HG02623 (cell line): ENCODE results near the gene NMS.

Experiments
- ATAC-seq: cut with Tn5 transposase; IDR thresholded peaks from one replicate; pipeline ENCODE4 v1.9.1; 2021; ENCODE audit warnings: moderate library complexity; ENCODE audit not compliant: unreplicated experiment

Gene NMS

DNA sequence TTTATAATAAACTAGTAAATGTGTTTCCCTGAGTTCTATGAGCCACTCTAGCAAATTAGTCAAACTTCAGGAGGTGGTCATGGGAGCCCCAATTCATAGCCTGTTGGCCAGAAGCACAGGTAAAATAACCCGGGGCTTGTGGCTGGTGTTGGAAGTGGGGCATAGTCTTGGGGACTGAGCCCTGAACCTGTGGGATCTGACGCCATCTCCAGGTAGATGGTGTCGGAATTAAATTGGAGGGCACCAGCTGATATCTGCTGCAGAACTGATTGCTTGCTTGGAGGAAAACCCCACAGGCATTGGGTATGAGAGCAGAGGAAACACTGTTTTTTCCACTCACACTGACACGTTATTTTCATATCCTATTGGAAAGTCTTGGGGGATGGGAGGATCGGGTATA lies 14.1 kb downstream of the NMS start:
- ATAC-seq: no peak

DNA sequence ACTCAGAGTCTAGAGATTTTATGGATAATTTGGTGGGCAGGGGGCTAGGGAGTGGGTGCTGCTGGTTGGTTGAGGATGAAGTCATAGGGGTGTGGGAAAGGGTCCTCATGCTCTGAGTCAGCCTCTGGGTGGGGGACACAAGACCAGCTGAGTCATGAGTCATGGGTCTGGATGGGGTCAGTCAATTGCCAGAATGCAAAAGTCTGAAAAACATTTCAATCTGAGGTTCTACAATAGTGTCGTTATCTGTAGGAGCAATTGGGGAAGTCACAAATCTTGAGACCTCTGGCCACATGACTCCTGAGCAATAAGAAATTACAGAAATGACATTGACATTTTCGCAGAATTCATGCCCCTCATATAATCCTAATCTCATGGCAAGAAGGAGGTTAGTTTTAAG lies 15.1 kb downstream of the NMS start:
- ATAC-seq: no peak

DNA sequence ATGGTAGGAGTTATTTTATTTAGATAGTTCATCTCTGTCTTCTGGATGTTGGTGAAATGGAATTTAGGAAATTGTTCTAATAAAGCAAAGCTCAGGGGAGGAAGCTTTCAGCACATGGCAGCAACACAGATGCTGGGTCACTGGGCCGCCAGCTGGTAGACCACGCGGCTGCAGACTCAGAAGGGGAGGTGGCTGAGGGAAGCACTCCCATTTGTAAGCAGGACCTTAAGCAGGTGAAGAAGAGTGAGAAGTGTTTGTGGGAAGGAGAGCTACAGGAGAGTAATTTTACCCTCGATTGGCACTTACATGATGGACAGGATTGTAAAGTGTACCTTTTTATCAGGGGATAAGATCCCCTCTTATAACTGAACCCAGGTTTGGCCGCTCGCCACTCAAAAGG lies 24.4 kb downstream of the NMS start:
- no peak for ATAC-seq

DNA sequence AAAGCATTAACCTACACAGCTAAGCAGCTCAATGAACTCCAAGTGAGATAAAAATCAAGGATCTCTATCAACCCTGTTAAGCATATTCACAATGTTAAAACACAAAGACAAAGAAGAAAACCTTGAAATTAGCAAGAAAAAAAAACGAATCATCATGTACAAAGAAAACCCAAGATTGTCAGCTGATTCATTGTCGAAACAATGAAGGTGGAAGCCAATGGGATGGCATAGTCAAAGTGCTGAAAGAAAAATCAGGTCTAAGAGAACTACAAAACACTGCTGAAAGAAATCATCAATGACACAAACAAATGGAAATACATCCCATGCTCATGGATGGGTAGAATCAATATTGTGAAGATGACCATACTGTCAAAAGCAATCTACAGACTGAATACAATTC lies 32.5 kb downstream of the NMS start:
- no peak for ATAC-seq

DNA sequence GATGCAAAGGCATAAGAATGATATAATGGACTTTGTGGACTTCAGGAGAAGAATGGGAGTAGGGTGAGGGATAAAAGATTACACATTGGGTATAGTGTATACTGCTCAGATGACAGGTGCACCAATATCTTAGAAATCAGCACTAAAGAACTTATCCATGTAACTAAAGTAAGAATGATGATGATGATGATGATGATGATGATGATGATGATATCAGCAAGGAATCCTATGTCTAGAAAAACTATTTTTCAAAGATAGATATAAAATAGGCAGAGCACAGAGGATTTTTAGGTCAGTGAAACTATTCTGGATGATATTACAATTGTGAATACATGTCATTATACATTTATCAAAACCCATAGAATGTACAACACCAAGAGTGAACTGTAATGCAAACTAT lies 34.3 kb downstream of the NMS start:
- ATAC-seq: no peak

DNA sequence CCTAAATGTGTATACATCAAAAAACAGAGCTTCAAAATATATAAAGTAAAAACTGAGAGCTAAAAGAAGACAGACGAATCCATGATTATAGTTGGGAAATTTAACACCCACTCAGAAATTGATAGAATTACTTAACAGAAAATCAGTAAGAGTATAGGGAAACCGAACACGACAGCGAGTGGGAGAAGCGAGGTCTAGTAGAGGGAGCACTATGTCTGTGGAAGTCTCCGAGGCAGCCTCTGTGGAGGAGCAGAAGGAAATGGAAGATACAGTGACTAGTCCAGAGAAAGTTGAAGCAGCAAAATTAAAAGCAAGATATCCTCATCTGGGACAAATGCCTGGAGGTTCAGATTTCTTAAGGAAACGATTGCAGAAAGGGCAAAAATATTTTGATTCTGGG lies 38.8 kb downstream of the NMS start:
- ATAC-seq: no peak

DNA sequence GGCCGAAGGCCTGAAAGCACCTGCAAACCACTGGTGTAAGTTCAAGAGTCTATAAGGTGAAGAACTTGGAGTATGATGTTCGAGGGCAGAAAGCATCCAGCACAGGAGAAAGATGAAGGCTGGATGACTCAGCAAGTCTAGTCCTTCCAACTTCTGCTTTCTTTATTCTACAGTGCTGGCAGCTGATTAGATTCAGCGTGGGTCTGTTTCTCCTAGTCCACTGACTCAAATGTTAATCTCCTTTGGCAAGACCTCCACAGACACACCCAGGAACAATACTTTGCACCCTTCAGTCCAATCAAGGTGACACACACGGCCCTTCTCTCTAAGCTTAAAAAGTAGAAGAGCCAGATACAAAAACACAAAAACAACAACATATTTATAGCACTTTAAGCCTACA lies 43.4 kb downstream of the NMS start:
- ATAC-seq: no peak

DNA sequence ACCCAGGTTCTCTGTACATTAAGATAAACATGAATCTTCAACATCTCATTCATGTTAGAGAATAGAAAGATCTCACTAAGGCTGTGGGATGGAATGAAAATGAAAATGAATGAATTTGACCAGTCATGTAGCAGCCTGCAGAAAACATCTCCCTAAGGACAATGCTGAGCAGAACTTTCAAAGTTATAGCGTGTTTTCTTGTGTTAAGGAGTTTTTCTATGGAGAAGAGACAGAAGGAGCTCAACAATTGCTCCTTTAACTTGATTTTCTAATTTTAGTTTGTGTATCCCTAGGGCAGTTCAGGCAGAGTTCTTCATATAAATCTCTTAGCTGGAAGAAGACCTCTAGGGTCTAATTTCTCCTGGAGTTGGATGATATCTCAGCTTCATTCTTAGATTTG lies 47.3 kb downstream of the NMS start:
- no peak for ATAC-seq

DNA sequence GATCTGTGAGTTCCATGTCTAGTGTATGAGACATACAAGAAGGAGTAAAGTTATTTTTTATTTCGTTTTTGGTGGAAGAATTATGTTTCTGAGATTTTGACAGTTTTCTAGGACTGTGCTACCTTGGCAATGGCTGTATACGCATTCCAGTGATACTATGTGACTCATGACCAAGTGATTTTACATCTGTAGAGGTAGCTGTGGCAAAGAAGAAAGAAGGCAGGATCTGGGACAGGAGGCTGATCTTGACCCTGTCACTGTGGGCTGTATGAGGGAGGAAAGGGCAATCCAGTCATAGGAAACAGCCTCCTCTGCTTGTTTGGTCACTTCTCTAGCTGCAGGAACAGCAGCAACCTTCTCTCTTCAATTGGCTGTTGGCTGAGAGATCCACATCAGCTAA lies 48.5 kb downstream of the NMS start:
- ATAC-seq: no peak

DNA sequence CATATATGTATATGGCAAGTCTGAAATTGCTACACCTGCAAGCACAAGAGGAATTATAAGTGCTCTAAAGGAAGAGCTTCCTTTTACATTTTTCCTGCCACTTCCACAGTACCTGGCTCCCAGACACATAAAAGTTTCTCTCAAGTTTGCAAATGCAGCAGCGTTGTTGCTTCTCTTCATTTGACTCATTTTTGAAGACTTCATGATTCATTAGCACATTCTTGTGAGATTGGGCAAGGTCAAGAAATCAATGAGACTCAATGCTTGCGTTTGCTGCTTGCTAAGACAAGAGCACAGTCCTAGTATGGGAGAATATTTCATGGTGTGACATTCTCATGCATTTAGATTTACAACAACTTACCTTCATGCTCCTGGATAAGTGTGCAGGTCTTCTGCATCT lies 49.9 kb downstream of the NMS start:
- ATAC-seq: no peak

DNA sequence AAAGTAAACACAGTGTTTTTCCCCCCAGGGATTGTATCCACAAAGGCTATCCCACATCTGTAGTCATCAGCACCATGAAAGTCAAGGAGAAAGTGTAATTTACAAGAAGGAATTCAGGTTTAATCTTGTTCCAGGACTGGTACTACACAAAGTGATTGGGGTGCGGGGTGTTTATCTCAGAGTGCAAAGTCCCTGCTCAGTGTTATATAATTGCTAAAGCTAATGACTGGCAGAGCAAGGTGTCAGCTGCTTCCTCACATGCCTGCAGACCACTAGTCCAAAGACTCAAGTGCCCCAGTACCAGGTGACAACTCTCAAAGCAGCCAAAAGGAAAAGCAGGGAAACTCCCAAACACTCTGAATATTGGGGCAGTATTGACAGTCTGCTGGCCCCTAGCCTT lies 52.1 kb downstream of the NMS start:
- no peak for ATAC-seq

DNA sequence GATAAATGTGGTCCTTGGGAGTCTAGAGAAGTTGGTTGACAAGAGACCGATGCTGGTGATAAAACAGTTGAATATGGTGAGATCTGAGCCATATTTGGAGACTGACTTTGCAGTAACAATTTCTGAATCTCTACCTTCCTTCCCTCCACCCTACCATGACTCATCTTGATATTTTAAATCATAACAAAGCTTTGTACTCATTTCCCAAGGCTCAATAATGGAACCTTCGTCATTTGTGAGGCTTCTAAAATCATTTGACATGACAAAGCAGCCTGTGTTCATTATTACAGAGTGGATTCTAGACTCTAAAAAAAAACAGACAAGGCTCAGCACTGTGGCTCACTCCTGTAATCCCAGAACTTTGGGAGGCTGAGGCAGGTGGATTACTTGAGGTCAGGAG lies 54.0 kb downstream of the NMS start:
- no peak for ATAC-seq

DNA sequence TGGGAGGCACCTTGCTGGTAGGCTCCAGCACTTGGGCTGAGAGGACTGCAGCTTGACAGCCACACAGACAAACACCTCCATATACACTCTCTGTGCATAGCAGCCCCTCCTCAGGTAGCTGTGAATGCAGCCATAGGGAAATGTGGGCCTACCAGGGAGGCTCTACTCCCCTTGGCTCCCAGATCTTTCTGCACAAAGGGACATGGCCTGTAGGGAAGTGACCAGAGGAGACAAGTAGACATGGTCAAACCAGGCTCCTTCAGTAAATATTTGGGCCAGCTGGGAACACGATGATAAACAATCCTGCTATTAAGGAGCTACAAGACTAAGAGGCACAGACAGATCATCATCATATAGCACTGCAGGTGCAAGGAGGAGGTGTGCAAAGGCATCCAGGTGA lies 56.6 kb downstream of the NMS start:
- ATAC-seq: no peak

DNA sequence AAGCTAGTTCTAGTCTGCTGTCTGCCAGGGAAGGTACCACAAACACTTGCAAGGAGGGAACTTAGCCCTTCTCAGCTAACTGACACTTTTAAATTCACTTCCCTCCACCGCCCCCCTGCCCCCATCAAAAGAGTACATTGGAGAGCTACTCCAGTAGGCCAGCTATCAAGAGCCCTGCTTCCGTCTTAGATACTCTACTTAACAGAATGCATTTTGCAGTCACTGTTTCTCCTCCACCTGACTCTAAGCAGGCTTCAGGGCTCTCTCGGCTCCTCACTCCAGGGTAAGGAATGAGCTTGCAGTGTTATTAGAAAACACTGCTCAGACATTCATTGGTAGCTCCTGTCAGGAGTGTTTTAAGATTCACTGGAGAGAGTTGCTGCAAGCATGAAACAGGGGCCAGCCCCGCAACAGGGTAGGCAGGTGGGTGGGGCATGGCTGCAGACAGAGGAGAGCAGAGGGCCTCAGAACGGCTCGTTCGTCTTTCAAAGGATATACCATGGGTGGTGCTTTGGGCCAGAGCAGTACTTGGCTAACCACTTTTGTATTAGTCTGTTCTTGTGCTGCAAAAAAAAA lies 57.2 kb downstream of the NMS start:
- no peak for ATAC-seq

DNA sequence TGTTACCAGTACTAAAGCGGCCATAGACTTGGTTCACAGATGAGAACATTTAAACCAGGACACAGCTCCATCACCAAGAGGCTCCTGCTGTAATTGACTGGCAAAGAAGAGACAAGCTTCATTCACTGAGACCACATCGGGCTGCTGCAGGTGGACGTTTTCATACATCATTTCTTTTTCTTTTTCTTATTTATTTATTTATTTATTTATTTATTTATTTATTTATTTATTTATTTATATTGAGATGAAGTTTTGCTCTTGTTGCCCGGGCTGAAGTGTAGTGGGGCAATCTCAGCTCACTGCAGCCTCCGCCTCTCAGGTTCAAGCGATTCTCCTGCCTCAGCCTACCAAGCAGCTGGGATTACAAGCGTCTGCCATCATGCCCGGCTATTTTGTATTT lies 58.9 kb downstream of the NMS start:
- ATAC-seq: no peak

DNA sequence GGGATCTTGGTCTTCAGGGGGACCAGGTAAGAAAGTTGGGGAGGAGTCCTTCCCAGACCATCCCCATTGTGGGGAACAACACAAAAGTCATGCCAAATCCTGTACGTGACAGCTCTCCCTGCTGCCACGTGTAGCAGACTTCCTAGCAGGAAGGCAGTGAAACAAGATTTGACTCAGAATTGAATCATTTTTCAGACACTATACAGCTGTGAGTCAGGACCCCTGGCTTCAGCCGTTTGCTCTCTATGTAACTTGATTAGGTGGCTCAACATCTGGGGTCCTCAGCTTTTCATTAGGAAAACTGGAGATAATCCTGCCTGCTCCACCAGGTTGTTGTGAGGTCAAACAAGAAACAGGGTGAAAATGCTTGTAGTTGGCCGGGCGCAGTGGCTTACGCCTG lies 59.6 kb downstream of the NMS start:
- ATAC-seq: no peak
